ENCODE results near the gene LAMA3. TPM values are rescaled to one million over a fixed set of nuclear protein-coding genes. Genes with fewer than 3 reads are reported as not detected.

Gene LAMA3
- total RNA-seq, 1 donor from 2014 or later, result 9.4 TPM

- no peak for TF ChIP-seq CTCF (conservative IDR thresholded peaks at IDR 0.05)
- peaks cover 28% of the 10 kb centered on the region for H3K4me1 Mint-ChIP-seq (ENCODE audit: unreplicated experiment)
- H3K4me3 Mint-ChIP-seq, result no peak overlapping the region
- no peaks in the 10 kb centered on the region for H3K27me3 Mint-ChIP-seq
- H3K9me3 Mint-ChIP-seq, result no peaks in the 10 kb centered on the region
- H3K27ac Mint-ChIP-seq, result no peak overlapping the region
- no peaks in the 10 kb centered on the region for H3K36me3 Mint-ChIP-seq
- no peak for DNase-seq (ENCODE audit: extremely low spot score, unreplicated experiment)
These were observed 43.6 kb upstream of the LAMA3 start for GRCh38 chr18:23645568-23646175.

GRCh38 chr18:23646282-23646681 lies 43.0 kb upstream of the LAMA3 start:
- no peaks in the 10 kb centered on the region for H3K9me3 Mint-ChIP-seq
- H3K4me1 Mint-ChIP-seq (ENCODE audit: unreplicated experiment), result peaks cover 35% of the 10 kb centered on the region
- DNase-seq (ENCODE audit: extremely low spot score, unreplicated experiment), result no peak
- H3K4me3 Mint-ChIP-seq, result no peak overlapping the region
- no peak for TF ChIP-seq CTCF (conservative IDR thresholded peaks at IDR 0.05)
- no peaks in the 10 kb centered on the region for H3K27me3 Mint-ChIP-seq
- no peak overlapping the region for H3K27ac Mint-ChIP-seq
- no peaks in the 10 kb centered on the region for H3K36me3 Mint-ChIP-seq

- H3K27ac Mint-ChIP-seq, result no peak overlapping the region
- no peak for TF ChIP-seq CTCF (conservative IDR thresholded peaks at IDR 0.05)
- H3K9me3 Mint-ChIP-seq, result no peaks in the 10 kb centered on the region
- H3K36me3 Mint-ChIP-seq, result no peaks in the 10 kb centered on the region
- peaks cover 49% of the 10 kb centered on the region for H3K4me1 Mint-ChIP-seq (ENCODE audit: unreplicated experiment)
- no peak for DNase-seq (ENCODE audit: extremely low spot score, unreplicated experiment)
- H3K4me3 Mint-ChIP-seq, result no peak overlapping the region
- H3K27me3 Mint-ChIP-seq, result no peaks in the 10 kb centered on the region
These were observed 40.8 kb upstream of the LAMA3 start for GRCh38 chr18:23648456-23648855.

GRCh38 chr18:23648940-23649607 lies 40.2 kb upstream of the LAMA3 start:
- Mint-ChIP-seq H3K36me3 (no peaks in the 10 kb centered on the region), H3K4me1 (ENCODE audit: unreplicated experiment) (peaks cover 47% of the 10 kb centered on the region), H3K4me3 (peak overlapping the region; percentile 6), H3K27ac (no peak overlapping the region), H3K9me3 (no peaks in the 10 kb centered on the region), H3K27me3 (no peaks in the 10 kb centered on the region)
- TF ChIP-seq CTCF (conservative IDR thresholded peaks at IDR 0.05), result no peak
- no peak for DNase-seq (ENCODE audit: extremely low spot score, unreplicated experiment)

- TF ChIP-seq CTCF (conservative IDR thresholded peaks at IDR 0.05), result no peak
- H3K9me3 Mint-ChIP-seq, result no peaks in the 10 kb centered on the region
- no peak for DNase-seq (ENCODE audit: extremely low spot score, unreplicated experiment)
- H3K4me3 Mint-ChIP-seq, result peak overlapping the region; percentile 54
- peaks cover 43% of the 10 kb centered on the region for H3K4me1 Mint-ChIP-seq (ENCODE audit: unreplicated experiment)
- no peaks in the 10 kb centered on the region for H3K36me3 Mint-ChIP-seq
- H3K27ac Mint-ChIP-seq, result peak overlapping the region; percentile 85
- H3K27me3 Mint-ChIP-seq, result no peaks in the 10 kb centered on the region
These were observed 38.0 kb upstream of the LAMA3 start for GRCh38 chr18:23650968-23651927.
